ENCODE results near the gene LUC7L3. TPM values are rescaled to one million over a fixed set of nuclear protein-coding genes. Genes with fewer than 3 reads are reported as not detected.

LUC7L3 gene
- total and polyA plus RNA-seq, 10 of the 15 experiments (the other 5 are each of a cell fraction or from before 2014, with no cell fraction given), result 51.3 to 176 (median 149) TPM

DNA sequence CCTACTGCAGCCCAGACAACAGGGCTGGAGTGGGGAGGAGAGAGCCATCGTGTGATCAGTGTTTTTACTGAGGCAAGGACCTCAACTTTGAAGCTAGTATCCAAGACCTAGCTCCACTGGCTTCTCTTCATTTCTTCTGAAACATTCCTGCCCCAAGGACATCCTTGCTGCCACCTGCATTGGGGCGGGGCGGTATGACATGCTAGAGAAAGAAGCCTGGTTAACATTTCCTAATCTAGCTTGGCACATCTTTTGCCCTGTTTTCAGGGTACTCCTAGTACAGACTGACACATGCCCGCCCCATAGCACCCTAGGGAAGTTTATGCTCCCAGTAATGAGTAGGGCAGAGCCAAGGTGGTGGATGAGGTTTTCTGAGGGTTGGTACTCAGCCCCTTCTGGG, 65.7 kb downstream of the LUC7L3 start (continued):
- TF ChIP-seq, protein P1, sequence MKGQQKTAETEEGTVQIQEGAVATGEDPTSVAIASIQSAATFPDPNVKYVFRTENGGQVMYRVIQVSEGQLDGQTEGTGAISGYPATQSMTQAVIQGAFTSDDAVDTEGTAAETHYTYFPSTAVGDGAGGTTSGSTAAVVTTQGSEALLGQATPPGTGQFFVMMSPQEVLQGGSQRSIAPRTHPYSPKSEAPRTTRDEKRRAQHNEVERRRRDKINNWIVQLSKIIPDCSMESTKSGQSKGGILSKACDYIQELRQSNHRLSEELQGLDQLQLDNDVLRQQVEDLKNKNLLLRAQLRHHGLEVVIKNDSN (IDR thresholded peaks at IDR 0.05; ENCODE audit: borderline replicate concordance, extremely low read length, insufficient read depth, low read depth, low read length), result no peak

DNA sequence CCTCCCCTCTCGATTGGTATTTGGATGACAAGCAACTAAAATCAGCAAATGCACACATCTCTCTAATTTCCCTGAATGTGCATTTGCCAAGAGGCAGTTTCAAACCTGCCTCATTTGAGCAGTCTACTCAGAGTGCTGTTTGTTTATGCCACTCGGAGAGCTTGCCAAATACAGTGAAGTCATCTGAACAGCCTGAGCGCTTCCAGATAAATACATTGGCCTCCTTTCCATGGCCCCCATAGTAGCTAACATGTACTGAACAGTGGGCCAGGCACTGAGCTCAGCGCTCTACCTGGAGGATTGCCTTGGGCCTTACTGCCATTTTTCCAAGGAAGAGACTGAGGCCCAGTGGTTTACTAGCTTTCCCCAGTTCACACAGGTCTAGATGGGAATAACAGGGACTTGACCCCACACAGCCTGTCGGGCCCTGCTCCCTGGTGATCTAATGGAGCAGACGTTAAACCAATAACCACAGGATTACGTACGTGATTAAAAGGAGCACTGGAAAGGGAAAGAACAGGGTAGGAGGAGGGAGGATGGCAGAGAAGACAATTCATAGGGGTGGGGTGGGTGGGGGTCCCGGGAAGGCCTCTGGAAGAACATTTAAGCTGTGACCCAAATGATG, 66.7 kb downstream of the LUC7L3 start:
- H2AFZ ChIP-seq (ENCODE audit: control insufficient read depth, low read depth, low read length), result no peak overlapping the region
- H3K9ac ChIP-seq (ENCODE audit: control insufficient read depth, insufficient read depth, low read length), result no peak overlapping the region
- no peak for FAIRE-seq
- in situ Hi-C loops (cut with MboI) (loop anchor here (10.0 kb wide), 1 partner anchor 169 kb away; no protein-coding TSS in a partner anchor), intact Hi-C loops (cut with micrococcal nuclease; ENCODE audit: unreplicated experiment) (no loop called here)
- no peak overlapping the region for H3K27ac ChIP-seq (ENCODE audit: control insufficient read depth, insufficient read depth)
- no peaks in the 10 kb centered on the region for H3K79me2 ChIP-seq (ENCODE audit: control insufficient read depth, insufficient read depth, low read length)
- SMC1A ChIA-PET (ENCODE audit: uncharacterized antibody, unreplicated experiment), result interaction anchor here (1.0 to 3.9 kb wide), 3 partner anchors 30 to 56 kb away, joined by 3 to 17 read pairs (median 8); no protein-coding TSS in a partner anchor
- RAD21 ChIA-PET (ENCODE audit: unreplicated experiment), result no interaction called here
- CTCF ChIA-PET, result interaction anchor here (1.2 to 6.3 kb wide), 4 partner anchors 10 to 240 kb away, joined by 3 to 84 read pairs (median 3); no protein-coding TSS in a partner anchor
- H3K27me3 ChIP-seq (replicated peaks in 1 of 2; ENCODE audit: control insufficient read depth in 2 of 2, insufficient read depth in 2 of 2, low read length in 1 of 2), result no peaks in the 10 kb centered on the region
- H3K9me3 ChIP-seq (replicated peaks; ENCODE audit: control insufficient read depth, insufficient read depth, low read length), result no peaks in the 10 kb centered on the region
- DNase-seq (ENCODE audit: low read depth, low spot score), result no peak
- BruUV-seq (replicated peaks), result no TSS peak
- no peaks in the 10 kb centered on the region for H3K36me3 ChIP-seq (ENCODE audit: control insufficient read depth in 2 of 2, insufficient read depth in 2 of 2, low read length in 1 of 2)
- no peak for ATAC-seq
- WGBS (ENCODE audit: insufficient coverage, insufficient replicate concordance, low lambda C conversion rate, missing lambda C conversion rate), result 52% methylated on average over 9 of the region's 9 CpGs
- TF ChIP-seq FOS (IDR thresholded peaks at IDR 0.05; ENCODE audit: borderline replicate concordance, extremely low read depth, insufficient read length), result no peak
- TF ChIP-seq, protein P2, sequence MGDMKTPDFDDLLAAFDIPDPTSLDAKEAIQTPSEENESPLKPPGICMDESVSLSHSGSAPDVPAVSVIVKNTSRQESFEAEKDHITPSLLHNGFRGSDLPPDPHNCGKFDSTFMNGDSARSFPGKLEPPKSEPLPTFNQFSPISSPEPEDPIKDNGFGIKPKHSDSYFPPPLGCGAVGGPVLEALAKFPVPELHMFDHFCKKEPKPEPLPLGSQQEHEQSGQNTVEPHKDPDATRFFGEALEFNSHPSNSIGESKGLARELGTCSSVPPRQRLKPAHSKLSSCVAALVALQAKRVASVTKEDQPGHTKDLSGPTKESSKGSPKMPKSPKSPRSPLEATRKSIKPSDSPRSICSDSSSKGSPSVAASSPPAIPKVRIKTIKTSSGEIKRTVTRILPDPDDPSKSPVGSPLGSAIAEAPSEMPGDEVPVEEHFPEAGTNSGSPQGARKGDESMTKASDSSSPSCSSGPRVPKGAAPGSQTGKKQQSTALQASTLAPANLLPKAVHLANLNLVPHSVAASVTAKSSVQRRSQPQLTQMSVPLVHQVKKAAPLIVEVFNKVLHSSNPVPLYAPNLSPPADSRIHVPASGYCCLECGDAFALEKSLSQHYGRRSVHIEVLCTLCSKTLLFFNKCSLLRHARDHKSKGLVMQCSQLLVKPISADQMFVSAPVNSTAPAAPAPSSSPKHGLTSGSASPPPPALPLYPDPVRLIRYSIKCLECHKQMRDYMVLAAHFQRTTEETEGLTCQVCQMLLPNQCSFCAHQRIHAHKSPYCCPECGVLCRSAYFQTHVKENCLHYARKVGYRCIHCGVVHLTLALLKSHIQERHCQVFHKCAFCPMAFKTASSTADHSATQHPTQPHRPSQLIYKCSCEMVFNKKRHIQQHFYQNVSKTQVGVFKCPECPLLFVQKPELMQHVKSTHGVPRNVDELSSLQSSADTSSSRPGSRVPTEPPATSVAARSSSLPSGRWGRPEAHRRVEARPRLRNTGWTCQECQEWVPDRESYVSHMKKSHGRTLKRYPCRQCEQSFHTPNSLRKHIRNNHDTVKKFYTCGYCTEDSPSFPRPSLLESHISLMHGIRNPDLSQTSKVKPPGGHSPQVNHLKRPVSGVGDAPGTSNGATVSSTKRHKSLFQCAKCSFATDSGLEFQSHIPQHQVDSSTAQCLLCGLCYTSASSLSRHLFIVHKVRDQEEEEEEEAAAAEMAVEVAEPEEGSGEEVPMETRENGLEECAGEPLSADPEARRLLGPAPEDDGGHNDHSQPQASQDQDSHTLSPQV (IDR thresholded peaks at IDR 0.05), result no peak
- no peak for TF ChIP-seq HDGF (IDR thresholded peaks at IDR 0.05)
- TF ChIP-seq PAX8 (IDR thresholded peaks at IDR 0.05), result no peak
- no peaks in the 10 kb centered on the region; the same call in 1 of the 2 replicates for H3K4me1 ChIP-seq (ENCODE audit: control insufficient read depth, insufficient read depth, low read length)
- no peak overlapping the region for H3K4me3 ChIP-seq
- H4K20me1 ChIP-seq (ENCODE audit: control insufficient read depth, insufficient read depth), result no peaks in the 10 kb centered on the region
- H3K4me2 ChIP-seq (ENCODE audit: control insufficient read depth, insufficient read depth), result no peak overlapping the region
- POLR2A ChIA-PET, result no interaction called here

All from GM12878 (cell line).